ENCODE measurements around the gene SMAD9.

Gene SMAD9

GRCh38 chr13:36813225-36813624, 106.8 kb downstream of the SMAD9 start:
- Histone ChIP-seq H3F3A (ENCODE audit: insufficient read depth) (no peaks in the 10 kb centered on the region), H3K4me2 (ENCODE audit: low read depth, low read length, poor library complexity, severe bottlenecking) (no peak overlapping the region)
- no peak for TF ChIP-seq CTCF (IDR thresholded peaks at IDR 0.05; ENCODE audit: insufficient read depth, low read length, poor library complexity, severe bottlenecking)
- no peak for TF ChIP-seq EZH2phosphoT487 (conservative IDR thresholded peaks at IDR 0.05; ENCODE audit: low read length)

GRCh38 chr13:36807616-36808015, 112.4 kb downstream of the SMAD9 start:
- no peaks in the 10 kb centered on the region for H3K27me3 ChIP-seq (ENCODE audit: low read length)
- no peaks in the 10 kb centered on the region for H3K79me2 ChIP-seq (ENCODE audit: insufficient read depth, low read length)
- H2AFZ ChIP-seq (ENCODE audit: low read depth, low read length, severe bottlenecking): no peak overlapping the region
- TF ChIP-seq EZH2phosphoT487 (conservative IDR thresholded peaks at IDR 0.05; ENCODE audit: low read length) (no peak), CTCF (IDR thresholded peaks at IDR 0.05; ENCODE audit: insufficient read depth, low read length, poor library complexity, severe bottlenecking) (no peak)
- H3K9ac ChIP-seq (ENCODE audit: low read length): no peak overlapping the region
- no peaks in the 10 kb centered on the region for H3K36me3 ChIP-seq (ENCODE audit: low read length)
- H3K27ac ChIP-seq (ENCODE audit: low read depth, low read length): no peak overlapping the region
- H3K9me3 ChIP-seq (ENCODE audit: insufficient read depth, low read length): no peaks in the 10 kb centered on the region
- H4K20me1 ChIP-seq (ENCODE audit: low read depth, low read length): no peaks in the 10 kb centered on the region
- no peak overlapping the region for H3K4me3 ChIP-seq (ENCODE audit: insufficient read depth, low read length, poor library complexity, severe bottlenecking)
- no peaks in the 10 kb centered on the region for H3F3A ChIP-seq (ENCODE audit: insufficient read depth)
- H3K4me2 ChIP-seq (ENCODE audit: low read depth, low read length, poor library complexity, severe bottlenecking): no peak overlapping the region
- no peaks in the 10 kb centered on the region for H3K9me2 ChIP-seq (replicated peaks; ENCODE audit: insufficient read depth, low read length)

More at GRCh38 chr13:36813225-36813624, 106.8 kb downstream of the SMAD9 start:
- Histone ChIP-seq H2AFZ (ENCODE audit: low read depth, low read length, severe bottlenecking) (no peak overlapping the region), H4K20me1 (ENCODE audit: low read depth, low read length) (no peaks in the 10 kb centered on the region), H3K9ac (ENCODE audit: low read length) (no peak overlapping the region), H3K36me3 (ENCODE audit: low read length) (no peaks in the 10 kb centered on the region), H3K79me2 (ENCODE audit: insufficient read depth, low read length) (no peaks in the 10 kb centered on the region), H3K9me2 (replicated peaks; ENCODE audit: insufficient read depth, low read length) (no peaks in the 10 kb centered on the region), H3K4me3 (ENCODE audit: insufficient read depth, low read length, poor library complexity, severe bottlenecking) (no peak overlapping the region), H3K9me3 (ENCODE audit: insufficient read depth, low read length) (no peaks in the 10 kb centered on the region), H3K27ac (ENCODE audit: low read depth, low read length) (no peak overlapping the region), H3K27me3 (ENCODE audit: low read length) (no peaks in the 10 kb centered on the region)

- Histone ChIP-seq H3F3A (ENCODE audit: insufficient read depth) (no peaks in the 10 kb centered on the region), H3K9me2 (replicated peaks; ENCODE audit: insufficient read depth, low read length) (no peaks in the 10 kb centered on the region), H4K20me1 (ENCODE audit: low read depth, low read length) (no peaks in the 10 kb centered on the region), H3K27me3 (ENCODE audit: low read length) (no peaks in the 10 kb centered on the region), H3K36me3 (ENCODE audit: low read length) (no peaks in the 10 kb centered on the region), H3K9ac (ENCODE audit: low read length) (no peak overlapping the region), H3K4me2 (ENCODE audit: low read depth, low read length, poor library complexity, severe bottlenecking) (no peak overlapping the region), H2AFZ (ENCODE audit: low read depth, low read length, severe bottlenecking) (no peak overlapping the region), H3K27ac (ENCODE audit: low read depth, low read length) (no peak overlapping the region), H3K9me3 (ENCODE audit: insufficient read depth, low read length) (no peaks in the 10 kb centered on the region), H3K79me2 (ENCODE audit: insufficient read depth, low read length) (no peaks in the 10 kb centered on the region), H3K4me3 (ENCODE audit: insufficient read depth, low read length, poor library complexity, severe bottlenecking) (no peak overlapping the region)
- TF ChIP-seq CTCF (IDR thresholded peaks at IDR 0.05; ENCODE audit: insufficient read depth, low read length, poor library complexity, severe bottlenecking) (no peak), EZH2phosphoT487 (conservative IDR thresholded peaks at IDR 0.05; ENCODE audit: low read length) (no peak)
Measured at GRCh38 chr13:36806102-36806501, 113.9 kb downstream of the SMAD9 start.

All from SU-DHL-6 (cell line).